HL-60 (cell line): ENCODE data around the gene ESRRA.

Experiments
- POLR2AphosphoS5 ChIP-seq: IDR thresholded peaks from 2 replicates; pipeline ENCODE4 v1.6.1; 2012; ENCODE audit warnings: low read depth
- TF ChIP-seq, protein P1 (sequence below): IDR thresholded peaks from one replicate; pipeline ENCODE4 v1.5.1; 2011; ENCODE audit warnings: low read length, control low read depth, inconsistent platforms; ENCODE audit not compliant: insufficient read depth

DNA sequence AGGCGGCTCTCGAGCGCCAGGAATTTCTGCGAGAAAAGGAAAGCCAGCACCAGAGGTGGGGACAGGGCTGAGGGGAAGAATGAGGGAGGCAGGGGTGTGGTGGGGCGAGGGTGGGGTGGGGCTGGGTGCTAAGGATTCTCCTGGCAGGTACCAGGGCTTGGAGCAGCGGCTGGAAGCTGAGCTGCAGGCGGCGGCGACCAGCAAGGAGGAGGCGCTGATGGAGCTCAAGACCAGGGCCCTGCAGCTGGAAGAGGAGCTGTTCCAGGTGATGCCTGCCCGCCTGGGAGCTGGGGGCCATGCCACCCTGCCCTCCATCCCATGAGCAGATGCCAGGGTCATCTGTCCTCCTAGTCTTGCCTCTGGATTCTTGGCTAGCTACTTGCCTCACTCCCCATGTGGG lies 44.1 kb downstream of the ESRRA start:
- TF ChIP-seq, protein P1, sequence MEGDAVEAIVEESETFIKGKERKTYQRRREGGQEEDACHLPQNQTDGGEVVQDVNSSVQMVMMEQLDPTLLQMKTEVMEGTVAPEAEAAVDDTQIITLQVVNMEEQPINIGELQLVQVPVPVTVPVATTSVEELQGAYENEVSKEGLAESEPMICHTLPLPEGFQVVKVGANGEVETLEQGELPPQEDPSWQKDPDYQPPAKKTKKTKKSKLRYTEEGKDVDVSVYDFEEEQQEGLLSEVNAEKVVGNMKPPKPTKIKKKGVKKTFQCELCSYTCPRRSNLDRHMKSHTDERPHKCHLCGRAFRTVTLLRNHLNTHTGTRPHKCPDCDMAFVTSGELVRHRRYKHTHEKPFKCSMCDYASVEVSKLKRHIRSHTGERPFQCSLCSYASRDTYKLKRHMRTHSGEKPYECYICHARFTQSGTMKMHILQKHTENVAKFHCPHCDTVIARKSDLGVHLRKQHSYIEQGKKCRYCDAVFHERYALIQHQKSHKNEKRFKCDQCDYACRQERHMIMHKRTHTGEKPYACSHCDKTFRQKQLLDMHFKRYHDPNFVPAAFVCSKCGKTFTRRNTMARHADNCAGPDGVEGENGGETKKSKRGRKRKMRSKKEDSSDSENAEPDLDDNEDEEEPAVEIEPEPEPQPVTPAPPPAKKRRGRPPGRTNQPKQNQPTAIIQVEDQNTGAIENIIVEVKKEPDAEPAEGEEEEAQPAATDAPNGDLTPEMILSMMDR, result no peak
- TF ChIP-seq POLR2AphosphoS5, result no peak
